SHP77 (cell line): ENCODE data around the gene ALPG.

ENCODE experiments used
- DNase-seq, 2 experiments: peaks; one replicate each; lab custom pipeline; 2025; lab: John Stamatoyannopoulos, UW

The ALPG gene

GRCh38 chr2:232457121-232458011 lies 50.7 kb downstream of the ALPG start:
- DNase-seq, result no peak

GRCh38 chr2:232458051-232458660 lies 51.5 kb downstream of the ALPG start:
- no peak for DNase-seq

GRCh38 chr2:232458661-232459418 lies 52.2 kb downstream of the ALPG start:
- DNase-seq, result no peak

- DNase-seq, result no peak
Measured at GRCh38 chr2:232459419-232460035, 52.9 kb downstream of the ALPG start.

GRCh38 chr2:232460171-232460570 lies 53.5 kb downstream of the ALPG start:
- no peak for DNase-seq
